Right ventricle myocardium superior (tissue), 1 donor: ENCODE data around the gene SREK1. TPM values are rescaled to one million over a fixed set of nuclear protein-coding genes. Genes with fewer than 3 reads are reported as not detected.
"Not testable (repeated sequence)": the region's sequence is repeated elsewhere in the genome, so short reads cannot be mapped to it uniquely, and the experiment has no call there.

Experiments used
- ATAC-seq: fragments of 200-7000 bp; cut with Tn5 transposase; one replicate; pipeline ENCODE4 v1.9.1; 2020; ENCODE audit warnings: mild to moderate bottlenecking; ENCODE audit not compliant: poor library complexity
- DNase-seq: peaks from one replicate; pipeline ENCODE4 v3.0.0-alpha.2; 2020
- intact Hi-C: fragments of 100-400 bp; cut with DNase I; formaldehyde crosslinking; loops from one replicate; pipeline ENCODE4 v1.11.2; 2022
- total RNA-seq: library from RNA; stranded (reverse); fragmentation: NEBNext Ultra II Directional; extraction: Animal tissue kit (Norgen Biotek cat#: 25700); gene quantifications from one replicate; pipeline ENCODE4 v1.2.1, GENCODE V29; 2021
- donor health status: DM: no; HTN: yes; CAD: no; lungs with severe emphysema.

SREK1 gene
- total RNA-seq, 1 donor from 2014 or later, result 27.0 TPM

GRCh38 chr5:66203531-66203930, 59.4 kb downstream of the SREK1 start:
- intact Hi-C loops, result no loop called here
- ATAC-seq, result no peak
- DNase-seq, result no peak

- no peak for ATAC-seq
- intact Hi-C loops, result no loop called here
Observed at GRCh38 chr5:66206465-66206864, 62.4 kb downstream of the SREK1 start.

GRCh38 chr5:66207800-66208561, 63.9 kb downstream of the SREK1 start:
- ATAC-seq, result no peak
- intact Hi-C loops, result no loop called here
- DNase-seq, result no peak

More at GRCh38 chr5:66206465-66206864, 62.4 kb downstream of the SREK1 start:
- DNase-seq, result no peak

GRCh38 chr5:66209350-66209749, 65.2 kb downstream of the SREK1 start:
- intact Hi-C loops, result no loop called here
- DNase-seq, result no peak
- no peak for ATAC-seq

GRCh38 chr5:66209794-66210193, 65.7 kb downstream of the SREK1 start:
- no peak for ATAC-seq
- intact Hi-C loops, result no loop called here

GRCh38 chr5:66213533-66213932, 69.4 kb downstream of the SREK1 start:
- no peak for ATAC-seq
- intact Hi-C loops, result no loop called here
- DNase-seq, result no peak

More at GRCh38 chr5:66209794-66210193, 65.7 kb downstream of the SREK1 start:
- DNase-seq, result no peak

- DNase-seq (no peak), ATAC-seq (no peak)
Observed at GRCh38 chr5:66222455-66222854, 78.4 kb downstream of the SREK1 start.

GRCh38 chr5:66222896-66223295, 78.8 kb downstream of the SREK1 start:
- intact Hi-C loops, ATAC-seq, DNase-seq: not testable (repeated sequence)

More at GRCh38 chr5:66222455-66222854, 78.4 kb downstream of the SREK1 start:
- intact Hi-C loops, result no loop called here

GRCh38 chr5:66223637-66224036, 79.5 kb downstream of the SREK1 start:
- DNase-seq, result no peak
- intact Hi-C loops, result no loop called here
- no peak for ATAC-seq

GRCh38 chr5:66224274-66224673, 80.2 kb downstream of the SREK1 start:
- intact Hi-C loops, result no loop called here
- no peak for ATAC-seq
- no peak for DNase-seq

- intact Hi-C loops, result no loop called here
- ATAC-seq, result no peak
- DNase-seq, result no peak
Observed at GRCh38 chr5:66224773-66225553, 80.9 kb downstream of the SREK1 start.

GRCh38 chr5:66230551-66230950, 86.5 kb downstream of the SREK1 start:
- no peak for ATAC-seq
- intact Hi-C loops, result no loop called here
- DNase-seq, result no peak

- DNase-seq (no peak), ATAC-seq (no peak)
Observed at GRCh38 chr5:66231508-66231907, 87.4 kb downstream of the SREK1 start.

GRCh38 chr5:66232275-66232674, 88.2 kb downstream of the SREK1 start:
- ATAC-seq (no peak), DNase-seq (no peak)
- intact Hi-C loops, result no loop called here

More at GRCh38 chr5:66231508-66231907, 87.4 kb downstream of the SREK1 start:
- intact Hi-C loops, result no loop called here

- intact Hi-C loops, result no loop called here
- no peak for DNase-seq
- no peak for ATAC-seq
Observed at GRCh38 chr5:66232706-66233445, 88.8 kb downstream of the SREK1 start.
